Ishikawa (cell line): Measurements from ENCODE around the gene SLC44A1.

Source experiments
- EP300 ChIP-seq: IDR thresholded peaks from 2 replicates; pipeline ENCODE4 v1.6.1; 2012; ENCODE audit warnings: borderline replicate concordance
- NFIC ChIP-seq: IDR thresholded peaks from 2 replicates; pipeline ENCODE4 v1.6.1; 2012
- RAD21 ChIP-seq: IDR thresholded peaks from 2 replicates; pipeline ENCODE4 v1.6.1; 2012; ENCODE audit warnings: low read depth
- TAF1 ChIP-seq: IDR thresholded peaks from 2 replicates; pipeline ENCODE4 v1.6.1; 2012; ENCODE audit warnings: low read depth, mild to moderate bottlenecking
- TCF12 ChIP-seq: IDR thresholded peaks from 2 replicates; pipeline ENCODE4 v1.6.1; 2012; ENCODE audit warnings: low read depth
- YY1 ChIP-seq: IDR thresholded peaks from 2 replicates; pipeline ENCODE4 v1.6.1; 2012; ENCODE audit warnings: low read depth
- TF ChIP-seq, protein P1 (sequence below): IDR thresholded peaks from 2 replicates; pipeline ENCODE4 v1.6.1; 2012

DNA sequence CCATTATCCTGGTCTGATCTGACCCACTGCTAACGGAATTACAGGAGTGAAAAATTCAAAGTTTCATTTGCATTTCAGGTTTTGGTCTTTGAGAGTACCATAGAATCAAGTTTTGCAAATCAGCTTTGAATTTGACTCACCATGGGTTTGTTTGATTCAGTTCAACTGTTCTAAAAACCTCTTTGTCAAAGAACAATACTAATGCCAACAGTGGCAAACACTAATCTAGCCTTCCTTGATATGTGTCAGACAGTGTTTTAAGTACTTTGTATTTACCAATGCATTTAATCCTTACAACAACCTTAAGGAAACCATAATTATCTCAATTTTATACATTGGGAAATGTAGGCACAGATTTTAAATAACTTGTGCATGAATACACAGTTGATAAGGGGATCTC, 193.3 kb downstream of the SLC44A1 start:
- TF ChIP-seq TCF12, result no peak
- no peak for TF ChIP-seq EP300
- no peak for TF ChIP-seq YY1
- no peak for TF ChIP-seq TAF1
- no peak for TF ChIP-seq RAD21
- TF ChIP-seq, protein P1, sequence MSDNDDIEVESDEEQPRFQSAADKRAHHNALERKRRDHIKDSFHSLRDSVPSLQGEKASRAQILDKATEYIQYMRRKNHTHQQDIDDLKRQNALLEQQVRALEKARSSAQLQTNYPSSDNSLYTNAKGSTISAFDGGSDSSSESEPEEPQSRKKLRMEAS, result no peak
- TF ChIP-seq NFIC, result no peak
